ENCODE data around the gene PSMG4. TPM values are rescaled to one million over a fixed set of nuclear protein-coding genes. Genes with fewer than 3 reads are reported as not detected.

The PSMG4 gene
- total RNA-seq, 1 donor from 2014 or later: 37.2 TPM

GRCh38 chr6:3251462-3252314, 7.1 kb upstream of the PSMG4 start:
- H3K4me3 Mint-ChIP-seq (ENCODE audit: unreplicated experiment): no peak overlapping the region
- peak overlapping the region; percentile 75 for H3K27ac Mint-ChIP-seq (ENCODE audit: unreplicated experiment)

GRCh38 chr6:3252369-3252768, 6.4 kb upstream of the PSMG4 start:
- Mint-ChIP-seq H3K36me3 (ENCODE audit: unreplicated experiment) (peaks cover 17% of the 10 kb centered on the region), H3K27me3 (ENCODE audit: unreplicated experiment) (peaks cover 4% of the 10 kb centered on the region), H3K4me3 (ENCODE audit: unreplicated experiment) (peak overlapping the region; percentile 11), H3K4me1 (ENCODE audit: low read depth, unreplicated experiment) (peaks cover 31% of the 10 kb centered on the region), H3K27ac (ENCODE audit: unreplicated experiment) (no peak overlapping the region), H3K9me3 (ENCODE audit: unreplicated experiment) (peaks cover 14% of the 10 kb centered on the region)
- TF ChIP-seq CTCF (IDR thresholded peaks at IDR 0.05; ENCODE audit: partially characterized antibody, unreplicated experiment): no peak
- no peak for DNase-seq

More at GRCh38 chr6:3251462-3252314, 7.1 kb upstream of the PSMG4 start:
- H3K9me3 Mint-ChIP-seq (ENCODE audit: unreplicated experiment): peaks cover 13% of the 10 kb centered on the region
- H3K36me3 Mint-ChIP-seq (ENCODE audit: unreplicated experiment): peaks cover 17% of the 10 kb centered on the region
- peaks cover 4% of the 10 kb centered on the region for H3K27me3 Mint-ChIP-seq (ENCODE audit: unreplicated experiment)
- DNase-seq: peak; percentile 92
- peak; percentile 97 for TF ChIP-seq CTCF (IDR thresholded peaks at IDR 0.05; ENCODE audit: partially characterized antibody, unreplicated experiment)
- H3K4me1 Mint-ChIP-seq (ENCODE audit: low read depth, unreplicated experiment): peaks cover 31% of the 10 kb centered on the region

GRCh38 chr6:3252861-3253596, 5.7 kb upstream of the PSMG4 start:
- Mint-ChIP-seq H3K36me3 (ENCODE audit: unreplicated experiment) (peaks cover 17% of the 10 kb centered on the region), H3K27me3 (ENCODE audit: unreplicated experiment) (peaks cover 4% of the 10 kb centered on the region), H3K27ac (ENCODE audit: unreplicated experiment) (no peak overlapping the region), H3K4me1 (ENCODE audit: low read depth, unreplicated experiment) (peaks cover 25% of the 10 kb centered on the region), H3K4me3 (ENCODE audit: unreplicated experiment) (no peak overlapping the region), H3K9me3 (ENCODE audit: unreplicated experiment) (peaks cover 13% of the 10 kb centered on the region)
- no peak for TF ChIP-seq CTCF (IDR thresholded peaks at IDR 0.05; ENCODE audit: partially characterized antibody, unreplicated experiment)
- no peak for DNase-seq

GRCh38 chr6:3253597-3253961, 5.2 kb upstream of the PSMG4 start:
- H3K4me1 Mint-ChIP-seq (ENCODE audit: low read depth, unreplicated experiment): peaks cover 23% of the 10 kb centered on the region
- TF ChIP-seq CTCF (IDR thresholded peaks at IDR 0.05; ENCODE audit: partially characterized antibody, unreplicated experiment): no peak

More at GRCh38 chr6:3253597-3253961, 5.2 kb upstream of the PSMG4 start:
- no peak for DNase-seq
- Mint-ChIP-seq H3K9me3 (ENCODE audit: unreplicated experiment) (peaks cover 11% of the 10 kb centered on the region), H3K27me3 (ENCODE audit: unreplicated experiment) (peaks cover 4% of the 10 kb centered on the region), H3K36me3 (ENCODE audit: unreplicated experiment) (peaks cover 17% of the 10 kb centered on the region), H3K27ac (ENCODE audit: unreplicated experiment) (no peak overlapping the region), H3K4me3 (ENCODE audit: unreplicated experiment) (no peak overlapping the region)

Data from glutamatergic neuron (in vitro differentiated cells).